Gastroesophageal sphincter (tissue), 4 donors: ENCODE data around the gene CKAP4. TPM values are rescaled to one million over a fixed set of nuclear protein-coding genes. Genes with fewer than 3 reads are reported as not detected.

Source experiments
- ATAC-seq: fragments of 150-250 bp; one replicate; pipeline ENCODE4 v1.9.1; 2016; ENCODE audit warnings: mild to moderate bottlenecking, moderate library complexity
- H3K27ac ChIP-seq, 4 donors: fragments of 200-600 bp; sonication (generic) in 3 of 4; 1 replicate in 3 of 4; 2 replicates in 1 of 4; pipeline ENCODE4 v1.5.1; 2016 to 2019
- H3K27me3 ChIP-seq: fragments of 200-600 bp; sonication (generic); one replicate; pipeline ENCODE4 v1.5.1; 2019
- H3K36me3 ChIP-seq, 2 donors: fragments of 200-600 bp; sonication (generic); one replicate each; pipeline ENCODE4 v1.5.1; 2019; ENCODE audit warnings: control low read depth in 1 of 2
- H3K4me1 ChIP-seq, 3 donors: fragments of 200-600 bp; sonication (generic); 1 replicate in 2 of 3; 2 replicates in 1 of 3; pipeline ENCODE4 v1.5.1; 2016 to 2019; ENCODE audit warnings: control low read depth in 2 of 3
- H3K4me3 ChIP-seq, 2 donors: fragments of 200-600 bp; sonication (generic); one replicate each; pipeline ENCODE4 v1.5.1; 2019; ENCODE audit warnings: mild to moderate bottlenecking in 1 of 2, moderate library complexity in 1 of 2
- H3K9me3 ChIP-seq, 3 donors: fragments of 200-600 bp; sonication (generic); one replicate each; pipeline ENCODE4 v1.5.1; 2017 to 2019; ENCODE audit warnings: control low read depth in 2 of 3
- EP300 ChIP-seq: sonication (generic); formaldehyde crosslinking; IDR thresholded peaks from one replicate; pipeline ENCODE4 v1.6.1; 2017; ENCODE audit warnings: antibody characterized with exemption, mild to moderate bottlenecking
- POLR2A ChIP-seq, 2 donors: fragments of 450-650 bp; IDR thresholded peaks; one replicate each; pipeline ENCODE4 v1.6.1; 2017; ENCODE audit warnings: antibody characterized with exemption in 2 of 2, mild to moderate bottlenecking in 2 of 2, moderate library complexity in 1 of 2
- POLR2AphosphoS5 ChIP-seq: sonication (generic); formaldehyde crosslinking; IDR thresholded peaks from one replicate; pipeline ENCODE4 v1.6.1; 2017; ENCODE audit warnings: antibody characterized with exemption
- WGBS, 2 donors: methylation state at CpG; one replicate each; pipeline ENCODE4 v1.1.5; 2018; ENCODE audit warnings: low coverage in 1 of 2; 5-methylcytosine and 5-hydroxymethylcytosine counted together
- total RNA-seq, 4 donors: library from RNA; depleted of rRNA; stranded (reverse); fragments of >200 nt; gene quantifications; one replicate each; pipeline ENCODE4 v1.1.0, GENCODE V29; 2016
- TF ChIP-seq, protein P1 (sequence below), 4 experiments: fragments of 200-600 bp in 2 of 4; fragments of 450-650 bp in 2 of 4; sonication (generic) in 1 of 4; IDR thresholded peaks; one replicate each; pipeline ENCODE4 v1.5.1; 2017 to 2019; ENCODE audit warnings: antibody characterized with exemption in 4 of 4, mild to moderate bottlenecking in 2 of 4, moderate library complexity in 2 of 4

CKAP4 gene
- total RNA-seq, 4 donors from 2014 or later = 36.3 to 55.4 (median 42.9) TPM

DNA sequence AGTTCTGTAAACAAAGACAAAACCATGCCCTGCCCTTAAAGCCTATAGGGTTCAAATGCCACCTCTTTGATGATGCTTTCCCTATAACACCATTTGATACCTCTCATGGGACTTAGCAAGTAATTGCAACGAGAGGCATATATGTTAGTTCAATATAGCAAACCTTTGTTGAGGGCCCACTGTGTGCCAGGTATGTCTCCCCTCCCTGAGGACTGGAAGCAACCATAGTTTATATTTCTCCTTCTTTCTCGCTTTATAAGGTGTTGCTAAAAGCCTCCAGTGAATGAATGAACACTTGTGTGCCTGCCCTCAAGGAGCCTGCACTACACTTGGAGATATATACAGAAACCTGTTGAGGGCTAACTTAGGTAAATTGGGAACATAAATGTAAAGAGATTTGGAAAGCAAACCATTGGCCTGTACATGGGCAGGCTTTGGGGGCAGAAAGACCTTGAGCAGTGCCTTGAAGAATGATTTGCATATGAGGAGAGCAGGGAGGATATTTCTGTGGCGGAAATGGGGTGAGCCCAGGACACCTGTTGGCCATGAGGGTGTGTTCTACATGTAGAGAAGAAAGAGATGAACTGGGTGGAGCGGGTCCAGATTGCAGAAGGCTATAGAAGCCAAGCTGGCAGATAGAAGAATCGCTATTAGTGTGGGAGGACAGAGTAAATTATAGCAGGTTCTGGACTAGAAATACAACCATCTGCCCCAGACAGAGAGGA, 1.8 kb upstream of the CKAP4 start:
- Histone ChIP-seq H3K27ac (peak overlapping the region in 3 of 4 donors; percentile 95 to 100 (median 95)), H3K4me1 (peaks cover 5 to 34% (median 12%) of the 10 kb centered on the region in 3 donors), H3K4me3 (no peak overlapping the region), H3K9me3 (no peaks in the 10 kb centered on the region), H3K27me3 (no peaks in the 10 kb centered on the region), H3K36me3 (no peaks in the 10 kb centered on the region)
- TF ChIP-seq EP300 (no peak), POLR2A (IDR thresholded peaks at IDR 0.05) (no peak), POLR2AphosphoS5 (no peak)
- TF ChIP-seq, protein P1, sequence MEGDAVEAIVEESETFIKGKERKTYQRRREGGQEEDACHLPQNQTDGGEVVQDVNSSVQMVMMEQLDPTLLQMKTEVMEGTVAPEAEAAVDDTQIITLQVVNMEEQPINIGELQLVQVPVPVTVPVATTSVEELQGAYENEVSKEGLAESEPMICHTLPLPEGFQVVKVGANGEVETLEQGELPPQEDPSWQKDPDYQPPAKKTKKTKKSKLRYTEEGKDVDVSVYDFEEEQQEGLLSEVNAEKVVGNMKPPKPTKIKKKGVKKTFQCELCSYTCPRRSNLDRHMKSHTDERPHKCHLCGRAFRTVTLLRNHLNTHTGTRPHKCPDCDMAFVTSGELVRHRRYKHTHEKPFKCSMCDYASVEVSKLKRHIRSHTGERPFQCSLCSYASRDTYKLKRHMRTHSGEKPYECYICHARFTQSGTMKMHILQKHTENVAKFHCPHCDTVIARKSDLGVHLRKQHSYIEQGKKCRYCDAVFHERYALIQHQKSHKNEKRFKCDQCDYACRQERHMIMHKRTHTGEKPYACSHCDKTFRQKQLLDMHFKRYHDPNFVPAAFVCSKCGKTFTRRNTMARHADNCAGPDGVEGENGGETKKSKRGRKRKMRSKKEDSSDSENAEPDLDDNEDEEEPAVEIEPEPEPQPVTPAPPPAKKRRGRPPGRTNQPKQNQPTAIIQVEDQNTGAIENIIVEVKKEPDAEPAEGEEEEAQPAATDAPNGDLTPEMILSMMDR (IDR thresholded peaks at IDR 0.05) = no peak
- no peak for ATAC-seq
- WGBS, 2 donors = 65 to 84% methylated on average over 4 of the region's 5 CpGs

- H3K36me3 ChIP-seq = peaks cover 0 to 3% of the 10 kb centered on the region in 2 donors
- TF ChIP-seq POLR2AphosphoS5 (no peak), EP300 (no peak), POLR2A (IDR thresholded peaks at IDR 0.05) (no peak)
- TF ChIP-seq, protein P1 (IDR thresholded peaks at IDR 0.05) = no peak
- H3K4me1 ChIP-seq = peaks cover 5 to 41% (median 13%) of the 10 kb centered on the region in 3 donors
- no peak for ATAC-seq
- H3K9me3 ChIP-seq = no peaks in the 10 kb centered on the region
- H3K4me3 ChIP-seq = peak overlapping the region; percentile 61 to 96
- WGBS, 2 donors = 4 to 29% methylated on average over 5 to 10 of the region's 12 CpGs
- H3K27me3 ChIP-seq = no peaks in the 10 kb centered on the region
- peak overlapping the region; percentile 91 to 100 (median 95) for H3K27ac ChIP-seq
These were observed 1.1 kb upstream of the CKAP4 start for GRCh38 chr12:106248846-106249371.

GRCh38 chr12:106248312-106248845, 559 bp upstream of the CKAP4 start:
- H3K27ac ChIP-seq = peak overlapping the region; percentile 91 to 100 (median 95)
- TF ChIP-seq POLR2AphosphoS5 (no peak), EP300 (no peak), POLR2A (IDR thresholded peaks at IDR 0.05) (no peak)
- TF ChIP-seq, protein P1 (IDR thresholded peaks at IDR 0.05) = no peak
- ATAC-seq = peak; percentile 52
- 0% methylated on average over 3 to 5 of the region's 36 CpGs for WGBS, 2 donors
- peaks cover 5 to 46% (median 13%) of the 10 kb centered on the region in 3 donors for H3K4me1 ChIP-seq
- H3K4me3 ChIP-seq = peak overlapping the region; percentile 61 to 96
- H3K36me3 ChIP-seq = peaks cover 0 to 7% of the 10 kb centered on the region in 2 donors
- no peaks in the 10 kb centered on the region for H3K27me3 ChIP-seq
- H3K9me3 ChIP-seq = no peaks in the 10 kb centered on the region

GRCh38 chr12:106246891-106247673, 738 bp downstream of the CKAP4 start:
- H3K4me1 ChIP-seq = peaks cover 5 to 59% (median 13%) of the 10 kb centered on the region in 3 donors
- peak overlapping the region; percentile 61 to 96 for H3K4me3 ChIP-seq
- TF ChIP-seq POLR2AphosphoS5 (peak; percentile 4), POLR2A (IDR thresholded peaks at IDR 0.05) (peak in 1 of 2 donors; percentile 17), EP300 (no peak)
- TF ChIP-seq, protein P1 (IDR thresholded peaks at IDR 0.05) = peak in 2 of 4 experiments; percentile 27 to 31
- H3K36me3 ChIP-seq = peaks cover 0 to 18% of the 10 kb centered on the region in 2 donors
- WGBS, 2 donors = 3% methylated on average over 4 of the region's 71 CpGs; no CpG with 5 or more reads in 1 of the 2 donors
- peak; percentile 42 for ATAC-seq
- no peaks in the 10 kb centered on the region for H3K9me3 ChIP-seq
- H3K27ac ChIP-seq = peak overlapping the region; percentile 91 to 100 (median 95)
- no peaks in the 10 kb centered on the region for H3K27me3 ChIP-seq
